Testis (tissue), 3 donors: ENCODE data around the gene IFNE. TPM values are rescaled to one million over a fixed set of nuclear protein-coding genes. Genes with fewer than 3 reads are reported as not detected.

Experiments used
- DNase-seq: peaks from one replicate; pipeline ENCODE4 v3.0.0-alpha.2; 2019
- H3K27ac ChIP-seq, 2 donors: fragments of 200-600 bp; sonication (generic); one replicate each; pipeline ENCODE4 v1.5.1; 2019
- H3K27me3 ChIP-seq: fragments of 200-600 bp; sonication (generic); one replicate; pipeline ENCODE4 v1.5.1; 2019
- H3K36me3 ChIP-seq: fragments of 200-600 bp; sonication (generic); one replicate; pipeline ENCODE4 v1.5.1; 2017; ENCODE audit warnings: low read depth; ENCODE audit errors: missing control alignments
- H3K4me1 ChIP-seq: fragments of 200-600 bp; sonication (generic); one replicate; pipeline ENCODE4 v1.5.1; 2019
- H3K4me3 ChIP-seq, 2 donors: fragments of 200-600 bp; sonication (generic); one replicate each; pipeline ENCODE4 v1.5.1; 2017 to 2019
- H3K9me3 ChIP-seq: fragments of 200-600 bp; sonication (generic); one replicate; pipeline ENCODE4 v1.5.1; 2017
- POLR2A ChIP-seq: fragments of 450-650 bp; IDR thresholded peaks from one replicate; pipeline ENCODE4 v1.6.1; 2017; ENCODE audit warnings: antibody characterized with exemption, mild to moderate bottlenecking, moderate library complexity
- WGBS, 2 donors: methylation state at CpG; one replicate each; pipeline ENCODE4 v1.1.5; 2018; 5-methylcytosine and 5-hydroxymethylcytosine counted together
- intact Hi-C: fragments of 100-400 bp; cut with DNase I; formaldehyde crosslinking; loops from one replicate; pipeline ENCODE4 v1.15.1; 2023; ENCODE audit warnings: low total_unique reads
- polyA plus RNA-seq: library from polyadenylated mRNA; stranded (reverse); fragments of 350-450 nt; fragmentation: Illumina TruSeq; extraction: RNeasy Lipid Tissue Mini Kit (QIAGEN cat#74804); gene quantifications from one replicate; pipeline ENCODE4 v1.2.3, GENCODE V29; 2014; ENCODE audit warnings: low read depth, low replicate concordance; ENCODE audit not compliant: insufficient read depth
- total RNA-seq, 2 donors: library from RNA; depleted of rRNA; stranded (reverse); fragments of >200 nt; gene quantifications; one replicate each; pipeline ENCODE4 v1.2.3, GENCODE V29; 2016
- TF ChIP-seq, protein P1 (sequence below), 3 experiments: fragments of 450-650 bp in 2 of 3; fragments of 200-600 bp in 1 of 3; sonication (generic) in 1 of 3; IDR thresholded peaks; one replicate each; pipeline ENCODE4 v1.5.1; 2016 to 2019; ENCODE audit warnings: antibody characterized with exemption in 3 of 3, mild to moderate bottlenecking in 2 of 3, moderate library complexity in 1 of 3

The IFNE gene
- total and polyA plus RNA-seq, 3 donors from 2014 or later, result 0.47 TPM; not detected in 2

DNA sequence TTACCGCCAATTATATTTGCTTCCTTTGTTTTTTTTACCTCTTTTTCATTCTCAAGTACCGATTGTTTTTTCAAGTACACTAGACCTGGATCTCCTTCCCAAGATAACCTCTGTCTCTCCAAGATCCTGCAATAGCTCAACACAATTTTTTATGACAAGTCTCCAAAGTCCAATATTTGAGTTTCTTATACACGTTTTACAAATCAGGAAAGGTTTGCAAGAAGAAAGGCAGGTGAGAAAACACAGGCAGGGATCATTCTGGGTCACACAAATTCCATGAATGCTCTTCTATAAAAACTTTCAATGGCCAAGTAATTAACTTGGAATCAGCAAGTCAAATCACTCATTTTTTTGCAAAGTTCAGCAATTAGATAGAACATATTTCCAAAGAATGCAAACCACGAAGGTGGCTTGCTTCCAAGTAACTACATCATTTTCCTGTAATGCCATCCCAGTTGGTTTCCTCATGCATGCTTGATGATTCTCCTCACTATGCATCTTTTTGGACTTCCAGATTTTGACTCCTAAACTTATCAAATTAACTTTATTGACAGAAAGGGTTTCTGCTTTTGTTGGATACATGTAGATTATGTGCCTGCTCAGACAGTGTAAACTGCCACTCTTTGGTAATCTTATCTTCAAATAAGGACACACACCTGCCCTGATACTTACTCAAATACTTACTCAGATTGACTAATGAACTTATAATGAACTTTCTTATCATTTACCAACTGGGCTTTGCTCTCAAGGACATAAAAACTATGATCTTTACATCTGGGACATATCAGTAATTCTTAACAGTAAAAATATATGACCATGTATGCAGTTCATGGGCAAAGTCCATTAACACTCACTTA lies 24.7 kb upstream of the IFNE start:
- no peaks in the 10 kb centered on the region for H3K36me3 ChIP-seq
- intact Hi-C loops, result no loop called here
- 43 to 47% methylated on average over 4 of the region's 4 CpGs for WGBS, 2 donors
- H3K4me3 ChIP-seq, result no peak overlapping the region
- H3K4me1 ChIP-seq, result no peaks in the 10 kb centered on the region
- TF ChIP-seq, protein P1, sequence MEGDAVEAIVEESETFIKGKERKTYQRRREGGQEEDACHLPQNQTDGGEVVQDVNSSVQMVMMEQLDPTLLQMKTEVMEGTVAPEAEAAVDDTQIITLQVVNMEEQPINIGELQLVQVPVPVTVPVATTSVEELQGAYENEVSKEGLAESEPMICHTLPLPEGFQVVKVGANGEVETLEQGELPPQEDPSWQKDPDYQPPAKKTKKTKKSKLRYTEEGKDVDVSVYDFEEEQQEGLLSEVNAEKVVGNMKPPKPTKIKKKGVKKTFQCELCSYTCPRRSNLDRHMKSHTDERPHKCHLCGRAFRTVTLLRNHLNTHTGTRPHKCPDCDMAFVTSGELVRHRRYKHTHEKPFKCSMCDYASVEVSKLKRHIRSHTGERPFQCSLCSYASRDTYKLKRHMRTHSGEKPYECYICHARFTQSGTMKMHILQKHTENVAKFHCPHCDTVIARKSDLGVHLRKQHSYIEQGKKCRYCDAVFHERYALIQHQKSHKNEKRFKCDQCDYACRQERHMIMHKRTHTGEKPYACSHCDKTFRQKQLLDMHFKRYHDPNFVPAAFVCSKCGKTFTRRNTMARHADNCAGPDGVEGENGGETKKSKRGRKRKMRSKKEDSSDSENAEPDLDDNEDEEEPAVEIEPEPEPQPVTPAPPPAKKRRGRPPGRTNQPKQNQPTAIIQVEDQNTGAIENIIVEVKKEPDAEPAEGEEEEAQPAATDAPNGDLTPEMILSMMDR (IDR thresholded peaks at IDR 0.05), result no peak
- TF ChIP-seq POLR2A, result no peak
- no peaks in the 10 kb centered on the region for H3K27me3 ChIP-seq
- no peaks in the 10 kb centered on the region for H3K9me3 ChIP-seq
- no peak overlapping the region for H3K27ac ChIP-seq
- DNase-seq, result no peak

DNA sequence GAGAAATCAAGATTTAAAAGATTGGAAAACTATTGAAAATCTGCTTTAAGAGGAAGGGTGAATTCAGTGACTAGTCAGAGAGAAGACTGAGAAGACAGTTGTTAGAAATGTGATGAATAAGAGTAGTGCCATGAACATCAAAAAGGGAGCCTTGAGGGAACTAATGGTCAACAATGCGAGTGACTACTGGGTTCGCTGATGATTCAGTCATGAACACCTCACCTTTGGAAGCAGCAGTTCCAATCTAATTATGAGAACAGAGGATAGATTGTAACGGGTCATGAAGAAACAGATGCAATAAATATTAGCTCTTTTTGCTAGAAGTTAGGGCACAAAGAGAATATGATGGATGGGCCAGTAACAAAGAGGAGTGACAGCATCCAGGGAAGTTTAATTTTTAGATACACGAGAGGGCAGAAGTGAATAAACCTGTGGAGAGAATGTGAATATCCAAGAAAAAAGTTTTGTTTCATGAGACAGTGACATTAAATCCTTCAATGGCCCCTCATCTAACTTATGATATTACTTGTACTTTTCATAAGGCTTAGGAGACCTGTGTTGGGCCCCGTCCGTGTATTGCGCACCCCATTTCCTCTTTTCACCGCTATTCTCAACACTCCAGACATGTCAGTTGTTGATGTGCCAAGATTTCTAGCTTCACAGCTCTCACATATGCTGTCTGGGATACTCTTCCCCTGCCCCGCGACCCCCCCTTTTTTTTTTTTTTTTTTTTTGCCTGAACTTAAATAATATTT lies 23.5 kb upstream of the IFNE start:
- no peak overlapping the region for H3K4me3 ChIP-seq
- TF ChIP-seq, protein P1 (IDR thresholded peaks at IDR 0.05), result no peak
- no peak for TF ChIP-seq POLR2A
- DNase-seq, result no peak
- no peaks in the 10 kb centered on the region for H3K36me3 ChIP-seq
- H3K4me1 ChIP-seq, result no peaks in the 10 kb centered on the region
- no peaks in the 10 kb centered on the region for H3K9me3 ChIP-seq
- no peak overlapping the region for H3K27ac ChIP-seq
- H3K27me3 ChIP-seq, result no peaks in the 10 kb centered on the region
- WGBS, 2 donors, result 57 to 77% methylated on average over 10 of the region's 10 CpGs
- intact Hi-C loops, result no loop called here

DNA sequence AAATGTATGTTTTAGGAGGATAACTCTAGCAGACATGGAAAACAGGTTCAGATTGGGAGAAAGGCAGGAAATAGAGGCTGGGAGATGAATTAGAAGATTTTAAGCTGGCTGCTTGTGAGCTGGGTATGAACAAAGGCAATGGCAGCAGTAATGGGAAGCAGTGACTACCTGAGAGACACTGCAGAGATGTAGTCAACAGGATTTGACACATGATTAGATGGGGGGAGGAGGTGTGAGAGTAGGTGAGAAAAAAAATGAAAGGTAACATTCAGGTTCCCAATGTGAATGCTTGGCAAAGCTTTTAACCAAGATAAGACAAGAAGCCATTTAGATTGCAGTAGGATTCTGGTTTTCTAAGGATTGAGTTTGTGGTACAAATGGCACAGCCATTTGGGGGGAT lies 22.8 kb upstream of the IFNE start:
- H3K27me3 ChIP-seq, result no peaks in the 10 kb centered on the region
- H3K27ac ChIP-seq, result no peak overlapping the region
- no peaks in the 10 kb centered on the region for H3K4me1 ChIP-seq
- H3K36me3 ChIP-seq, result no peaks in the 10 kb centered on the region
- TF ChIP-seq POLR2A, result no peak
- TF ChIP-seq, protein P1 (IDR thresholded peaks at IDR 0.05), result no peak
- intact Hi-C loops, result no loop called here
- DNase-seq, result no peak
- H3K9me3 ChIP-seq, result no peaks in the 10 kb centered on the region
- no peak overlapping the region for H3K4me3 ChIP-seq

DNA sequence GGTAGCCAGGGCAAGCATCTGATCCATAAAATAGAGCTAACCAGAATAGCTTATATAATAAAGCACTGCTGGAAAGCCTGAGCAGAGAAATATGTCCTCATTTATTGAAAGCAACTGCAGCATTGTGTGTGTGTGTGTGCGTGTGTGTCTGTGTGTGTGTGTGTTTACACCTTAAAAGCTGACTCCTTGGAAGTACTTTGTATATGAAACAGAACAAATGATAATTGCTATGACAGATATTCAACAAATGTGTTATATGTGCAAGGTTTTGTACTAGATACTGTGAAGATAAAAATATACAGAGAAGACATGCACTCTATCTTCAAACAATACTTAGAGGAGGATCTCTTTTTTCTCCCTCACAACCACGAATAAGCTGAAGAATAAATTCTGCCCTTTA lies 22.0 kb upstream of the IFNE start:
- DNase-seq, result no peak
- no peak overlapping the region for H3K27ac ChIP-seq

More for the DNA sequence above, 22.0 kb upstream of the IFNE start:
- H3K4me1 ChIP-seq, result no peaks in the 10 kb centered on the region
- no peaks in the 10 kb centered on the region for H3K9me3 ChIP-seq
- no peak overlapping the region for H3K4me3 ChIP-seq
- H3K36me3 ChIP-seq, result no peaks in the 10 kb centered on the region
- TF ChIP-seq, protein P1 (IDR thresholded peaks at IDR 0.05), result no peak
- no peak for TF ChIP-seq POLR2A
- no peaks in the 10 kb centered on the region for H3K27me3 ChIP-seq
- whole genome bisulfite sequencing, 2 donors, result 58 to 65% methylated on average over 2 of the region's 2 CpGs
- intact Hi-C loops, result no loop called here
